ENCODE results near the gene NOS3.
A peak's percentile ranks its signal among the peaks of the same experiment; 100 is the strongest.

NOS3 gene

GRCh38 chr7:151060416-151061212 lies 69.8 kb downstream of the NOS3 start:
- TF ChIP-seq, protein P1, sequence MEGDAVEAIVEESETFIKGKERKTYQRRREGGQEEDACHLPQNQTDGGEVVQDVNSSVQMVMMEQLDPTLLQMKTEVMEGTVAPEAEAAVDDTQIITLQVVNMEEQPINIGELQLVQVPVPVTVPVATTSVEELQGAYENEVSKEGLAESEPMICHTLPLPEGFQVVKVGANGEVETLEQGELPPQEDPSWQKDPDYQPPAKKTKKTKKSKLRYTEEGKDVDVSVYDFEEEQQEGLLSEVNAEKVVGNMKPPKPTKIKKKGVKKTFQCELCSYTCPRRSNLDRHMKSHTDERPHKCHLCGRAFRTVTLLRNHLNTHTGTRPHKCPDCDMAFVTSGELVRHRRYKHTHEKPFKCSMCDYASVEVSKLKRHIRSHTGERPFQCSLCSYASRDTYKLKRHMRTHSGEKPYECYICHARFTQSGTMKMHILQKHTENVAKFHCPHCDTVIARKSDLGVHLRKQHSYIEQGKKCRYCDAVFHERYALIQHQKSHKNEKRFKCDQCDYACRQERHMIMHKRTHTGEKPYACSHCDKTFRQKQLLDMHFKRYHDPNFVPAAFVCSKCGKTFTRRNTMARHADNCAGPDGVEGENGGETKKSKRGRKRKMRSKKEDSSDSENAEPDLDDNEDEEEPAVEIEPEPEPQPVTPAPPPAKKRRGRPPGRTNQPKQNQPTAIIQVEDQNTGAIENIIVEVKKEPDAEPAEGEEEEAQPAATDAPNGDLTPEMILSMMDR (IDR thresholded peaks at IDR 0.05; ENCODE audit: insufficient read depth, missing control alignments): peak; percentile 30
- DNase-seq (ENCODE audit: insufficient read length, low spot score) (no peak), FAIRE-seq (no peak)

DNA sequence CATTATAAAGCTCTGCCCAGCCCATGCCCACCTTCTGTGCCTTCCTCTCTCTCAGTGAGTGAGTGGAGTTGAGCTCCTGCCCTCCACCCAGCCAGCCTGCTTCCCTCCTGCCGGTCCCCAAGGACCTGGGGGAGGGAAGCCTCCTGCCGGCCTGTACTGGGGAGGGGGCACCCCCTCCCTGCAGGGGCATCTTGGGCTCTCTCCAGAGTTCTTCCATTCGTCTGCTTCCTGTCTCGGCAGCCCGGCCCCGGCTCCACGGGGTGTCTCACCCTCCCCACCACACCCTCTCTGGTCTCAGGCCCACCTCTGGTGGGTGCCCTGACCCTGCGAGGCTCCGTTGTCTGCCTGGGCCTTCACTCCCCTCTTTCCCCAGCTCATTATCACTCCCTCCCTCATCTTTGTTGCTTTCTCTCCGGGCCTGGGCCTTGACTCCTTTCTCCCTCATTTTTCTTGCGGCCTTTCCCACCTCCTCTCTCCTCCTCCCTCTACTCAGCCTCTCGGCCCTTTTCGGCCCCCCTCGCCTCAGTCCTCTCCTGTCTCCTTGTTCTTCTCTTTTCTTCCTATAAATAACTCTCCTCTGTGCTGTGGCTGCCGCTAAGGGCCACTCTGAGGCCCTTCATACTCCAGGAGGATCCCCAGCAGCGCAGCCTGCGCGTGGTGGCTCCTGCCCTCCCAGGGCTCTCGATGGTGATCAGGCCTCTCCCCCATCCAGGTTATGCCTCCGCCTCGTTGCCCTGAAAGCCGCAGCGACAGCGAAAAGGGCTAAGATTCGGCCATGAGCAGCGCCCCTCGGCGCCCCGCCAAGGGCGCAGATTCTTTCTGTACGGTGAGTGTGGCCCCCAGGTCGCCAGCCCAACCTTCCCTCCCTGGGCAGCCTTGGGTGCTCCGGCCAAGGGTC lies 70.6 kb downstream of the NOS3 start:
- DNase-seq (ENCODE audit: insufficient read length, low spot score): no peak
- TF ChIP-seq, protein P1 (IDR thresholded peaks at IDR 0.05; ENCODE audit: insufficient read depth, missing control alignments): no peak
- FAIRE-seq: no peak

GRCh38 chr7:151062111-151062398 lies 71.2 kb downstream of the NOS3 start:
- FAIRE-seq (no peak), DNase-seq (ENCODE audit: insufficient read length, low spot score) (no peak)
- TF ChIP-seq, protein P1 (IDR thresholded peaks at IDR 0.05; ENCODE audit: insufficient read depth, missing control alignments): no peak

DNA sequence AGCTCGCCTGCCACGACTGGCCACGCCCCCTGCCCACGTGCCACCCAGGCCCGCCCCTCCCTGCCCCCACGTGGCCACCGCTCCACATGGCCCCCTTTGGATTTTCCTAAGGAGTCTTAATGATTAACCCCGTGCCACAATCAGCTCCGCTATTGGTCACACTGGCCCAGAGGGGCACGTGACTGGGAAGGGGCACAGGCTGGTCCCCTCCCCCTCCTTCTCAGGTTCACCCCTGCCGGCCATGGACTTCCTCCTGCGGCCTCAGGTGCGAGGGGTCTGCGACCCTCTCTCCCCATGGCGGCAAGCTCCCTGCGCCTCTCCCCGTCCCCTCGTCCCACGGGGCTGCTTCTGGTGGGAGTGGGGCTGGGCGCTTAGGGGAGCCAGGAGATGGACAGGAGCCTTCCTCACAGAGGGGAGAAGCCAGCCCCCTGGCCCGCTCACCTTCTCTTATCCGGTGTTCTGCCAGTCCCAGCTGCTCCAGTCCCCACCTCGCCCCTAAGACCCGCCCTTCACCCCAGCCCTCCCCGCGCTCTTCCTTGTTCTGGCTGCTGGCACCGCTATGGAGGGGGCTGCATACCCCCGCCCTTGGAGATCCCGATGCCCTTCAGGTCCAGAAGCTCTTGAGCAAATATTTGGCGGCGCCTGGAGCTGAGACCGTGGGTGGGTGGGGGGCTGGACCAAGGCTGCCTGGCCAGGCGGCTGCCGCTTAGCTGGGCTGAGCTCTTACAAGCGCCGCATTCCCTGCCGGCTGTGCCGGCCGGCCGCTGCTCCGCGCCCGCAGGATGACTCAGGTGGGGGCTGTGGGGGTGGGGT lies 71.8 kb downstream of the NOS3 start:
- TF ChIP-seq, protein P1 (IDR thresholded peaks at IDR 0.05; ENCODE audit: insufficient read depth, missing control alignments): no peak
- FAIRE-seq: no peak
- DNase-seq (ENCODE audit: insufficient read length, low spot score): peak; percentile 99

- no peak for DNase-seq (ENCODE audit: insufficient read length, low spot score)
- TF ChIP-seq, protein P1 (IDR thresholded peaks at IDR 0.05; ENCODE audit: insufficient read depth, missing control alignments): no peak
- no peak for FAIRE-seq
Measured at GRCh38 chr7:151063212-151063561, 72.4 kb downstream of the NOS3 start.
